GM18520 (cell line): ENCODE measurements around the gene DAB1.

Experiments
- ATAC-seq: cut with Tn5 transposase; IDR thresholded peaks from one replicate; pipeline ENCODE4 v1.9.1; 2021; ENCODE audit not compliant: unreplicated experiment

The DAB1 gene

DNA sequence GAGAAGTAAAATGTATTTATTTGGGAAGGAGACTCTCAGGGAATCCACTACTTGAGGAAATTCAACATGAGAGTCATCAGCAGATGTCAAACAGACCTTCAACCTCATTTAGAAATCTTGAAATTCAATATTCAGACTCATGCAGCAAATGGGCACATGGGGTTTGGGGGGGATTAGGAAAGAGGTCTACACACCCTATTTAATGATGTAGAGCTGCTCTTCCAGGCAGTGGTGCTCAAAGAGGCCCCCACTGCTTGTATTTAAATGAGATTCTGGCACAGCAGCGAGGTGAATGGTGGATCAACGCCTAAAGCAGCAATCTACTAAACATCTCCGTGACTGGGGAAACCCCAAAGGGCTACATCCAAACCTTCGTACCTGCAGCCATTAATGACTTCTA is 244.9 kb downstream of the DAB1 start:
- ATAC-seq: no peak

DNA sequence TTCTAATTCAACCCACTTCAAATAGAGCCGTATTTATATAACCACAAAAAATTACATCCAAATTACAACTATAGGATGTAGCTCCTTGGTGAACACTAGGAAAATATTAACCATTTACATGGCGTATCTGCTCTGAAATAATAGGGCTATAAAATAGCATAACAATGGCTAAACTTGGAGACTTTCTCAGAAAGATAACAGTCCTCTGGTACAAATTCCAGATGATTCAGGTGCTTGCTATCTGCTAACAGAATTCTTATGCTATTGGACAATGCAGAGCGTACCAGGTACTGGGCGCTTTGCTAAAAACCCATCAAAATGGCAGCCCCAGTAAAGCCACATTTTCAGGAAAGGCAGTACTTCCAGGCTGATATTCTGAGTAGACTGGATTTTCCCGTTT is 248.4 kb downstream of the DAB1 start:
- no peak for ATAC-seq

DNA sequence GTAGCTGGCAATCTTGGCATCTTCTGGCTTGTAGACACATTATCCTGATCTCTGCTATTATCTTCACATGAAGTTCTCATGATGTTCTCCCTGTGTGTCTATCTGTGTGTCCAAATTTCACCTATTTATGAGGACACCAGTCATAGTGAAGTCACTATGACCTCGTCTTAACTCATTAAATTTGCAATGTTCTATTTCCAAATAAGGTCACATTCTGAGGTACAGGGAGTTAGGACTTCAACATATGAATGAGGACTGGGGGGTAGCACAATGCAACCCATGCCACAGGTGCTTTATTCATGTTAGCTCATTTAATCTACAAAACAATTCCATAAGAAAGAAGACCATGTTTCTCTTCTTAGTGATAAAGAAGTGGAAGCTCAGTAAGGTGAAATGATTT is 251.8 kb downstream of the DAB1 start:
- ATAC-seq: no peak

DNA sequence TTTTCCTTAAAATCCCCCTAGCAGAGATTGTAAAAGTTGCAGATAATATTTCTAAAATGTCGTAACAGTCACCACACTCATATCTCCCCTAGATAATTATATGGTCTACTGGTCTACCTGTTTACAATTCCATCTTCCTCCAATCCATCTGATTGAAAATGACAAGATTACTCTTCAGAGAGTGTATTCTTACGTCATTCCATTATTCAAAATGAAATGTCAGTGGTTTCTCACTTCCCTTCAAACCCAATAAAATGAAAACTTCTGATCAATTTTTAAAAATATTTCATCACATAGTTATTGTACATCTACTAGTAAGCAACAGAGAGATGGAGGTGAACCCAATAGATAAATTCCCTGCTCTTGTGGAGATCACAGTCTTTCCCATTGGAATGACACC is 255.9 kb downstream of the DAB1 start:
- no peak for ATAC-seq

DNA sequence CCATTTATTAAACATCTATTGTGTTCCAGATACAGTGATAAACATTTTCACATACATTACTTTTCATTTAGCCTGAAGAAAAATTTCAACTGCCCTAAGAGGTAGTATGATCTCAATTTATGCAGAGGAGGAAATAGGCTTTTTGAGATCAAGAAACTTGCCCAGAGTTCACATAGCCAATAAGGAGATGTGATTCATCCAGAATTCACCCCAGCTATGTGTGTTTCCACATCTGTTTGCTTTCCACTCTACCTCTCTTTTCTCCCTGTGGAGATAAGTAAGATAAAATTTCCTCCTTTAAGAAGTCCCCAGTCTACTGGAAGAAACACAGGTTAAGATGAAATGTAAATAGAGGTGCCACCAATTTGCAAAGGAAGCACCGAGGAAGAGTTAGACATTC is 258.3 kb downstream of the DAB1 start:
- no peak for ATAC-seq

DNA sequence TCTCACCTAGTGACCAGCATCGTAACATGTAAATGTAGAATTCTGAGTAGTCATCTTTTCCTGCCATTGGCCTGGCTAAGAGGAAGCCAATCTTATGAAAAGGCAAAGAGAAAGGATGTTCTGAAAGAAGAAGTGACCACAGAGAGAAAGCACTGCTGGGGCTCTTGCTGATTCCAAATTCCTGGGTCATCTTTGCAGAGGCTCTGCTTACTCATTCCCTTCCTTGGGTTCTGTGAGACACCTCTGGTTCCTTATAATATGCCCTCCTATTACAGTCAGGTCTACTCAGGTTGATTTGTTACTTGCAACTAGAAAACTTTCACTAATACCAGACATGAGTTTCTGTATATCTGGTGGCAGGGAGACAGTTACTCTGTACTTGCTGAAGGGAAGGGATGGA is 259.3 kb downstream of the DAB1 start:
- no peak for ATAC-seq

DNA sequence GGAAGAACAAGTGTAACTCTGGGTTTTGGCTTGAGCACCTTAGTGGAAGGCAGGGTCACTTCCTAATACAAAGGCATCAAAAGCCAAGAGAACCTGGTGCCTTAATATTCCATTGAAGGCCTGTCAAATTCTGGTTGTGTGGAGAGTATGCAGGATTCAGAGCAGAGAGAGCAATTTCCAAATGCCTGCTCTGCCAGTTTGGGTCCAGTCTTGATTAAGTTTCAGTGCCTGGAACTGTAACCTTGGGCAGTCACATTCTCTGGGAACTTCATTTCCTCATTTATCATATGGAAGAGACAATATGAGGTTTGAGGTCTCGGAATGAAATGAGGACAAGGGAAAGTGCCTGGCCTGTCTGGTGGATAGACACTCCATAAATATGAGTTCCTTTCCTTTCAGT is 260.1 kb downstream of the DAB1 start:
- no peak for ATAC-seq

DNA sequence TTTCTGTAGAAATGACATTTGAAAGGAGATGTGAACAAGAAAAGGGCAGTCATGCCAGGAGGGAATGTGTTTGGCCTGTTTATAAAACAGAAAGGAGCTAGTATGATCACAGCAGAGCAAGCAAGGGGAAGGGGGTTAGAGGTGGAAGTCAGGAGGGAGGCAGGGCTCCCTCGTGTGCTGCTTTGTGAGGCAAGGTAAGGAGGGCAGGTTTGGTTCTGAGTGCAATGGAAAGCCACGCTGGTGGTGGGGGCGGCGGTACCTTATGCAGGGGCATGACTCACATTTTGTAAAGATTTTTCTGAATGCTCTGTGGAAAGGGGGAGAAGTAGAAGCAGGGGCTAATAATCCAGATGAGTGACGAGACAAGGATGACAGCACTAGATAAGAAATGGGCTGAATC is 260.5 kb downstream of the DAB1 start:
- no peak for ATAC-seq

DNA sequence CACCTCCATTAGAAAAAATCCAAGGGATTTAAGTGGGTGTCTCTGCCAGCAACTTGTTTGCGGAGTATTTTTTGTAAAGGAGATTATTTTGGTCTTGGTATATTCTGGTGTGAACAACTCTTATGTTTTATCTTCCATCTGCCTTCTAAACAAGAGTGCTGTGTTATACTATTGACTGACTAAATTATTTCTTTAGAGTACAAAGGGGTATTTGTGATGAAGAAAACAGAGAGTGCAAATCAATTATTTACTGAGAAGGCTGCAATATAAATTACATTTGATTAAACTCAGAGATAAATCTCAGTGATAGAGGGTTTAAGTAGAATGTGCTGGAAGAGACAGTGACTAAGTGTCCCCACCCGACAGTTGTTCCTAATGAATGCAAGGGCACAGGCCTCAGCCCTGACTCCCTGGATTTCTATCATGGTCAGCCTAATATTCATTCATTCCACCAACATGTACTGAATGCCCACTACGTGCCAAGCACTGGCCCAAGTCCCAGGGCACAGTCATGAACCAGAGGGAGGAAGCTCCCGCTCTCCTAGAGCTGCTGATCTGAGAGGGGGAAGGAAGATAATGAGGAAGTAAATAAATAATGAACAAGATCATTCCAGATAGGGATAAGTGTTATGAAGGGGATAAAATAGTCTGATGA is 261.1 kb downstream of the DAB1 start:
- ATAC-seq: no peak

DNA sequence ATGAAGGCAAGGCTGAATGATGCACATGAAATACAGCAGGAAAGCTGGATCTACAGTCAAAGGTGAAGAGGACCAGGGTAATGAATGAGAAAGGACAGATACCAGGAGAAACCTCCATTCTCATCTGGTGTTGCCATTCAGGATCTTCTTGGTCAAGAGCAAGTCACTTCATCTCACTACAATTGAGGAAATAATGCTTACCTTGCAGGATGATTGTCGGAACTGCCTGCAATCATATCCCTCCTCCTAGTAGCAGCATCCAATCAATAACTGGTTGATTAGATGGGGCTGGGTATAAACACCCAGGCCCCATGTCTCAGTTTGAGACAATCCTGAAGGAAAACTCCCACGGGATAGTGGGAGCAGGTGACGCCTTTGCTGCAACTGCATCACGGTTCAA is 263.3 kb downstream of the DAB1 start:
- no peak for ATAC-seq

DNA sequence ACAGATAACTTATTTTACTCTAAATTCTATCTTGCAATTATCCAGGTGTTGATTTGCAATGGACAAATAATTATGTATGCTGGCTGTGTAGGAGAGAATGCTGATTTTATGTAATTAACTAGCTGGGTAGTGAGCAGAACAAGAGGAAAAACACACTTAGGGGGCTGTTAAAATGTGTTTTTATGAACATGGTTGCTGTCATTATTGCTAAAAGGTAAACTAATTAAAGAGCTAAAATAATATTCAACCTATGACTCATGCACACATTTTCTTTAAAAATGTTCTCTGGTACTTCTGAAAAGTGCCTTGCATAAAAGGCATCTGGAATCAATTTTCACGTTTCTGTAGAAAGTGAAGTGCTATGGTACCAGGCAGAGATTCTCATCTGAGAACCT is 265.3 kb downstream of the DAB1 start:
- no peak for ATAC-seq

DNA sequence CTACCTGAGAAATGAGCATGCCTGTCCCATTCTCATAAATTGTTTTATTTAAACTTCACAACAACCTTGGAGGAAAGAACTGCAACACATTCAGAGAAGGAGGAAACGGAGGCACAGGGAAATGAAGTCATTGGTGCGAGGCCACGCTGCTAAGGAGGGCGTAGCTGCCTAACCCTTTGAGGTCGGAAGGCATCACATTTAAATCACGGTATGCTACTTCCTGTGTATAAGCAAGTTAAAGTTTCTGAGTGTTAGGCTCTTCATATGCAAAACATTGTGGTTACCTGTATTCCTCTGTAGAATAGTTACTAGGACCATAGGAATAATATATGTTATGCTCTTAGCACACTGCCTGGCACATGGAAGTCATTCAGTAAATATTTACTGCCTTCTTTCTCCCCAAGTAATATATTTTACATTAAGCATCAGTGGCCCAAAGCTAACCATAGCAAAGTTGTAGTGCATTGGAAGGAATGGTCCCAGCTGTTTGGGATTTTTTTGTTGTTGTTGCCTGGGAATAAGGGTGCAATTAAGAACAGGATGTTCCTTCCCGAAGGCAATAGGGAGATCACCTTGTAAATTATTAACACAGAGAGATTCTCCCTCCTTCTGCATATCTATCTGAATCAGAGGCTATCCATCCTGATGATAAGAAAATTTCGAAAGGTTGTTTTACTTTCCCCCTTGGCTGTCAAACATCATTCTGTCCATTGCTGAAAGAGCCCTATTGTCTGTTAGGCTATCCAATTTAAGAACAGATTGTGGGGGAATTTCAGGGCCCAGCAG is 265.8 kb downstream of the DAB1 start:
- ATAC-seq: no peak

DNA sequence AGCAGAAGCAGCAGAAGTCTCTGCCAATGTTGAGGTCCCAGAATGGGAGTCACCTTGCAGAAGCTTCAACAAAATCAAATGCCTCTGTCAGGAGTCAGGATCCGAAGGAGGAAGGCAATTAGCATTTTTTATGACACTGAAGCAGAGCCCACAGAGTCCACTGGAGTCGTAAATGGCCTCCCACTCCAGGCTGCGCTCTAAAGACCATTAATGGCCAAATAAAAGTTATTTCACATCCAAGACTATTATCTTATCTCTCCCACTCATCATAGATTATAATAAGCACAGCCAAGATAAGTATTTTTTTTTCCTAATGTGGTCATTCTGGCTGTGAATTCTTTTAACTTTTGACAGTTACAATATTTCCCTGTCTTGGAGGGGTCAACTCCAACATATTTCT is 267.0 kb downstream of the DAB1 start:
- ATAC-seq: no peak

DNA sequence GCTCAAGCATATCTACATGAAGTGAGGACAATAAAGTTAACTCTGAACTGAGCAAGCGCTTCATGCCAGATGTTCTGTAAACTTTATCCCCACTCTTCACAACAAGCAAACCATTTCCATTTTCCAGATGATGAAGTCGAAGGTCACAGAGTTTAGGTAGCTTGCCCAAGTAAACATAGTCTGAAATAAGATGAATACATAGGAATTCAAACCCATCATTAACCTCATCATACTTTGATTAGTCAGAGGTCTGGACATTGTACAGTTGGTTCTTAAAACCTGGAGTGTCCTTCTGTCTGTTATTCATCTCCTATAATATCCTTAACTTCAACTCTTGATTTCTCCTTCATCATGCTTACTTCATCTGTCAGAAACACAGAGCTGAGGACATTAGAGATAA is 277.8 kb downstream of the DAB1 start:
- ATAC-seq: no peak

DNA sequence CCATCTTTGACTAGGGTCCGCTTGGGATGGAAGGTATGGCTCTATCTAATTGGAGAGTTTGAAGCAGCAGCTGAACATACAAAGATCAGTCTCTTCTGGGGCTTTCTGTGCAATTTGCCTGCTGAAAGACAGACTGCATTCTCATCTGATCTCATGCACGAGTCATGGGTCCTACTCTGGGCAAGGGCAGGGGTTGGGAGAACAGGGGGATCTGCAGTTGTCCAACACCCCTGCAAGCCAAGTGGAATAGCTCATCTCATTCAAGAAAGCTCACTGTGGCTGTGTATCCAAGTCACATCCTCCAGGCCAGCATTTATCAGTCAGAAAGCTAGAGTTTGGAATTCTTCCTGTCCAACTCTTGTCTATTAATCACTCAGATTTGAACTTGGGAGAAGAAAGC is 280.9 kb downstream of the DAB1 start:
- ATAC-seq: no peak

DNA sequence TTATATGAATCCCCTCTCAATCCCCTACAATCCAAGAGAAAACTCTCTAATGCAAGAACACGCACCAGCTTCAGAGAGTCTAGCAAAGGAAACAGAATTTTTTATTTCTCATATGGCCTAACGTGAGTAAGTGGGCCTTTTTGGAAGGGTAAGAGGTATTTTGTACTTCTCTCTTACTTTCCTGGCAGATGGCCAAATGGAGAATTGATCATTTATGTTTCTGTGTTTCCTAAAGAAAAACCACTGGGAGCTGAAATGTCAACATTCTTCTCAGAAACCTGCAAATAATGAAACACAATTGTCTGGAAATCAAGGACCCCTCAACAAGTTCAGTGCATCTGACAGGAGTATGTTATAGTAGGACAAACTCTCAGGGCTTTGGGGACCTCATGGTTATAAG is 281.7 kb downstream of the DAB1 start:
- no peak for ATAC-seq

DNA sequence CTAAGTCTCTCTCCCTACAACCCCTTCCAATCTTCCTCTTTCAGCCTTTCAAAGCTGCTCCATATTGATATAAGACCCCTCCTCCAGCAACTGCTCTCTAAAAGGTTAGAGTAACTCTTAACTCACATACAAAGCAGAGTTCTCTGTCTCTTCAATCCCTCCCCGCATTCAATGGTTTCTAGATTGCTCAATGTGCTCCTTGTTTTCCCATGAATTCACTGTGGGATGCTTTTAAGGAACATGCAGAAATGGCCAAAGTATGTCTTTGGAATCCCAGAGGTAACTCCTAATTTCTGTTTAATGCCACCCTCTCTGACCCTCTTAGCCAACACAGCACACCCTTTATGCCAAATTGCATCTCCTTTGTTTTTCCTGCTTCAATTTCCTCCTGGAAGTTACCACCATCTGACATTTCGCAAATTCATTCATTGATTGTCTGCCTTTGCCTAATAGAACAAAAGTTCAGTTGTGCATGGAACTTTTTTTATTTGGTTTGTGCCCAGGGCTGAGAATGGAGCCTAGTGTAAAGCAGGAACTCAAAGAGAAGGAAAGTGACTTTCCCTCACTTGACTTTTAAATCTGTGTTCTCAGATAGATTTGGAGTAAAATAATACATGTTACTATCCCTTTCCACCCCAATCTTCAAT is 285.3 kb downstream of the DAB1 start:
- no peak for ATAC-seq

DNA sequence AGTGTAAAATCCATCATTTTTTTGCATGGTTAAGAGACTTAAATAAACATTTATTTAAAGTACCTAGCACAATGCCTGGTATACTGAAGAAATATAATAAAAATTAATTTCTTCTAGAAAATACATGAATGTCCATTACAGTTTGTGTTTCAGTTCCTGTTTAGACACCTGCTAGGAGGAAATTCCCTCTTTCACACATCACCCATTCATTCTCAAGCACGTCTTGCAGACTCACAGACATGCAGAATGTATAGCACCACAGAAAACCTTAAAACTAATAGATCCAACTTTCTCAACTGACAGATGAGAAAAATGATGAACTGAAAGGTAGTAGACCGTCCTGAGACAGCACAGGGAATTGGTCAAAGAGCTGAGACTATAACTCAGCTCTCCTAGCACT is 285.9 kb downstream of the DAB1 start:
- peak; percentile 49 for ATAC-seq

DNA sequence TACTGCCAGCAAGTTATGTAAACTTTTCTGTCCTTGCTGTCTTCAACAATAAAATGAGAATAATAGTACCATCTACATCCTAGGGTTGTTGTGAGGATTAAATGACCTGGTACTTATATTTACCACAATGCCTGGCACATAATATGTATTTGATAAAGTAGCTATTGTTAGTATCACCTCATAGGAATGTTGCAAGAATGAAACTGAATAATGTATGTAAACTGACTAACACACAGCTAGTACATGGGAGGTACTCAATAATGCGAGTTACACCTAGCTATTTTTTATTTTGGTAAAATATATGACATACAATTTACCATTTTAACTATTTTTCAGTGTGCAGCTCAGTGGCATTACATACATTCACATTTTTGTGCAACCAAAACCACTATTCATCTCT is 289.1 kb downstream of the DAB1 start:
- ATAC-seq: no peak

DNA sequence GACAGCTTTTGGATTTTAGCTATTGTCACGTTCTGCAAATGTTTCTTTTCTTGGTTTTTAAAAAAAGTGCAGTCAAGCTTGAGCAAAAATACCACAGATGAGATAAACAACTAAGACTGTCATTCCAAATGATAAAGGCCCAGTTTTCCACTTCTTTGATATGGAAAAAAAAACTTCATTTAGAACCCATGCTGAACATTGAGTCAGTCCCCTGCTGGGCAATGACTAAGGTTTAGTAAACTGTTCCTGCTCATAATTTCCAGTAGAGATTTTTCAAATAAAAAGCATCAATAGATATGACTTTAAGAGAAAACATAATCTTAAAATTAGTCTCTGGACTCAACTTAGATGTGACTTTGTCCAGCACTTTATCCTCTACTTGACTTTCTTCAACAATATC is 290.2 kb downstream of the DAB1 start:
- no peak for ATAC-seq

DNA sequence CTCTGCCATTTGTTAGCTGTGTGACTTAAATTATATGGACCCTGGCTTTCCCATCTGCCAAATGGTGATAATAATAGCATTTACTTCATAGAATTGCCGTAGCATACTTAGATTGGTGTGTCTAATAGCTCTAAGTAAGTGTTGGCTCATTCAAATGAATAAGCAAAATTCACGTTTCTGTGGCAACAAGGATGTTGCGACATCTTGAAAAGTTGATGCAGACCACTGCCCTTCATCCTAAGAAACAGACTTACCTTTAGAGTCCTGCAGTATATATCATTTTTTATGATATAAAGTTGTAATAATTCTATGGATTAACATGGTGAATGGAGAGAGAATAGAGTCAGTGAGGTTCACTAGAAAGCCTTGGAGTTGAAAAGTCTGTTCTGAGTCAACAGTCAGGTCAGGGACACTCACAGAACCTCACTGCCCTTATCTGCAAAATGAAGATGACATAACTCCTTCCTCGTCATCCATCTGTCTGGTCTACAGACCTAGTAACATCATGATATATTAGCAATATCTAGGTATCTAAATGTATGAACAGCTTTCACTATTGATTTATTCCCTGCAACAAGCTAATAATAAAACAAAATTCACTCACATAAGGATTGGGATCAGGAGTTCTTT is 290.8 kb downstream of the DAB1 start:
- no peak for ATAC-seq
